Endothelial cell (in vitro differentiated cells): ENCODE data around the gene JPH3. TPM values are rescaled to one million over a fixed set of nuclear protein-coding genes. Genes with fewer than 3 reads are reported as not detected.

ENCODE experiments used
- DNase-seq: peaks from one replicate; pipeline ENCODE4 v3.0.0; 2021; ENCODE audit warnings: low spot score
- H3K27ac Mint-ChIP-seq: one replicate; pipeline ENCODE4 v1.8.0; 2021; ENCODE audit warnings: mixed read lengths, inconsistent platforms; ENCODE audit not compliant: unreplicated experiment
- H3K27me3 Mint-ChIP-seq: one replicate; pipeline ENCODE4 v1.8.0; 2021; ENCODE audit warnings: mild to moderate bottlenecking, moderate library complexity, mixed read lengths, inconsistent platforms; ENCODE audit not compliant: unreplicated experiment
- H3K36me3 Mint-ChIP-seq: one replicate; pipeline ENCODE4 v1.8.0; 2021; ENCODE audit warnings: mild to moderate bottlenecking, low read depth, mixed read lengths, inconsistent platforms; ENCODE audit not compliant: unreplicated experiment
- H3K4me1 Mint-ChIP-seq: one replicate; pipeline ENCODE4 v1.8.0; 2021; ENCODE audit warnings: mild to moderate bottlenecking, mixed read lengths, inconsistent platforms; ENCODE audit not compliant: unreplicated experiment
- H3K4me3 Mint-ChIP-seq: one replicate; pipeline ENCODE4 v1.8.0; 2021; ENCODE audit warnings: mild to moderate bottlenecking, mixed read lengths, inconsistent platforms; ENCODE audit not compliant: unreplicated experiment
- H3K9me3 Mint-ChIP-seq: one replicate; pipeline ENCODE4 v1.8.0; 2021; ENCODE audit warnings: mixed read lengths, inconsistent platforms; ENCODE audit not compliant: unreplicated experiment
- CTCF ChIP-seq: fragments of 200-600 bp; sonication (generic); IDR thresholded peaks from one replicate; pipeline ENCODE4 v1.5.0; 2021; ENCODE audit warnings: antibody characterized with exemption; ENCODE audit not compliant: unreplicated experiment
- total RNA-seq: library from RNA; stranded (reverse); fragmentation: NEBNext Ultra II Directional; extraction: Animal tissue kit (Norgen Biotek cat#: 25700); gene quantifications from one replicate; pipeline ENCODE4 v1.2.1, GENCODE V29; 2021; ENCODE audit not compliant: unreplicated experiment

Gene JPH3
- total RNA-seq, 1 donor from 2014 or later, result 19.1 TPM

DNA sequence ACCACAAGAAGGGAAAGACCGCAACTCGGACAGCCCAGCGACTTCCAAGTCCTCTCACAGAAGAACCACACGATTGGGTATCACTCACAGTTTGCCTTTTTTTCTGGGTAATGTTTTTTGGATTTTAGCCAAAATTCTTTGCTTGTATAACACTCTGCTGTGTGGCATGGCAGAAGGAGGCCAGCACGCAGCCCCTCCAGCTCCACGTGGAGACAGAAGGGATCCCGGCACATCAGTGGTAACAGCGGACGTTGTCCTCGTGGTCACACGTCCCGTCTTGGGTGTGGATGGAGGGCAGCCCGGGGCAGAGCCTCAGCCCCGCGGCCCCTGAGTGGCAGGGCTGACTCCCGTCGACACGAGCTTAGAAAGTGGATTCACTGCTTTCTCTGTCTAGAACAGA, 94.4 kb downstream of the JPH3 start:
- Mint-ChIP-seq H3K9me3 (no peaks in the 10 kb centered on the region), H3K27ac (no peak overlapping the region), H3K4me1 (no peaks in the 10 kb centered on the region), H3K36me3 (peaks cover 14% of the 10 kb centered on the region), H3K4me3 (no peak overlapping the region), H3K27me3 (peaks cover 4% of the 10 kb centered on the region)
- DNase-seq, result no peak
- TF ChIP-seq CTCF, result no peak

- H3K4me3 Mint-ChIP-seq, result peak overlapping the region; percentile 56
- peaks cover 4% of the 10 kb centered on the region for H3K27me3 Mint-ChIP-seq
- H3K9me3 Mint-ChIP-seq, result no peaks in the 10 kb centered on the region
- H3K36me3 Mint-ChIP-seq, result peaks cover 14% of the 10 kb centered on the region
- H3K4me1 Mint-ChIP-seq, result no peaks in the 10 kb centered on the region
- no peak overlapping the region for H3K27ac Mint-ChIP-seq
- no peak for DNase-seq
- TF ChIP-seq CTCF, result no peak
These were observed 94.9 kb downstream of the JPH3 start for GRCh38 chr16:87697256-87697655.

DNA sequence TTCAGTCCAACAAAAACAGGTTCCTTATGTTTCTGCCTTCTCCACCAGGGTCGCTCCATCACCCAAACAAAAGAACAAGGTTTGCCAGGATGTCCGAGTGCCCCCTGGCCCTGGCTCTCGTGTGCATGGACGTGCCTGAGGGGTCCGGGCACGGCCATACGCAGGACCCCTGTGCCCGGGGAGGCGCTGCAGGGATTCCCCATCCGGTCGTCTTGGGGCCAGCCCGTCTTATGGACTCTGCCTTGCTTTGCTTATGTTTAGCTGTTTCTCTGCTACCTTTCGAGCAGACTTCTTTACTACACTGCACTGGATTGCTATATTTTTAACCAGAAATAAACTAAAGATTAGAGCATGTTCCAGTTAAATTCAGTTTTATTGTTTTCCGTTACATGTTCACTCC, 95.5 kb downstream of the JPH3 start:
- Mint-ChIP-seq H3K36me3 (peaks cover 19% of the 10 kb centered on the region), H3K27me3 (peaks cover 4% of the 10 kb centered on the region), H3K9me3 (no peaks in the 10 kb centered on the region), H3K4me1 (peaks cover 5% of the 10 kb centered on the region), H3K4me3 (peak overlapping the region; percentile 56), H3K27ac (no peak overlapping the region)
- no peak for TF ChIP-seq CTCF
- no peak for DNase-seq

- H3K27me3 Mint-ChIP-seq, result peaks cover 3% of the 10 kb centered on the region
- no peaks in the 10 kb centered on the region for H3K9me3 Mint-ChIP-seq
- DNase-seq, result no peak
- peaks cover 20% of the 10 kb centered on the region for H3K36me3 Mint-ChIP-seq
- peaks cover 7% of the 10 kb centered on the region for H3K4me1 Mint-ChIP-seq
- no peak for TF ChIP-seq CTCF
- H3K27ac Mint-ChIP-seq, result no peak overlapping the region
- no peak overlapping the region for H3K4me3 Mint-ChIP-seq
These were observed 95.9 kb downstream of the JPH3 start for GRCh38 chr16:87698241-87698640.

DNA sequence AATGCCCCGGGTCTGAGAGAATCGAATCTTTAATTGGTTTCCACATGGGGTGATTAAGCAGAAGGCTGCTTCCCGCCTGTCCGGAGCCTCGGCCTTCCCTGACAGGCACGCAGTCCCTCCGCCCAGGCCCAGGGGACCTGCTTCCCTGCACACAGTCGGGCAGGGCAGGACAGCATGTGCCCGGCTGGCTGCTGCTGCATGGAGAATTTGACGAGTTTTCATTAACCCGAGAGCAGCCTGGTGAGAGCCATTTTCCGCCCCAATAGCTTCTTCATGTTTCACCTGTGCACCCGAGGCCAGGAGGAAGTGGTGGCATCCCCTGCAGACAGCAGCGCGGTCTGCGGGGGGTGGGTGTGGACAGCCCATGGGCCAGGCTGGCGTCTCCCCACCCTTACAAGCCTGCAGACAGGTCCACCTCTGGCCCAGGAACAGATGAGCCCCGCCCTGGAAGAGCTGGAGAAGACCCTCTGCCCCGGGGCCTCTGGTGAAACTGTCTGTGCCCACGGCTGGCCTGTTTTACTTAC, 96.4 kb downstream of the JPH3 start:
- DNase-seq, result no peak
- Mint-ChIP-seq H3K27me3 (peaks cover 7% of the 10 kb centered on the region), H3K27ac (no peak overlapping the region), H3K4me3 (no peak overlapping the region), H3K4me1 (peaks cover 11% of the 10 kb centered on the region), H3K36me3 (peaks cover 20% of the 10 kb centered on the region), H3K9me3 (no peaks in the 10 kb centered on the region)
- no peak for TF ChIP-seq CTCF
